HTR-8/SVneo (cell line): ENCODE measurements around the gene DRD1.
"Not testable (repeated sequence)": the region's sequence is repeated elsewhere in the genome, so short reads cannot be mapped to it uniquely, and the experiment has no call there.

Source experiments
- DNase-seq: peaks from one replicate; pipeline ENCODE4 v3.0.0; 2011; ENCODE audit warnings: low spot score, mixed read lengths; ENCODE audit not compliant: insufficient read length
- FAIRE-seq: peaks from 2 replicates; lab custom pipeline; 2011; peaks lifted over from hg19 to GRCh38; lab: Jason Lieb, UNC

Gene DRD1

DNA sequence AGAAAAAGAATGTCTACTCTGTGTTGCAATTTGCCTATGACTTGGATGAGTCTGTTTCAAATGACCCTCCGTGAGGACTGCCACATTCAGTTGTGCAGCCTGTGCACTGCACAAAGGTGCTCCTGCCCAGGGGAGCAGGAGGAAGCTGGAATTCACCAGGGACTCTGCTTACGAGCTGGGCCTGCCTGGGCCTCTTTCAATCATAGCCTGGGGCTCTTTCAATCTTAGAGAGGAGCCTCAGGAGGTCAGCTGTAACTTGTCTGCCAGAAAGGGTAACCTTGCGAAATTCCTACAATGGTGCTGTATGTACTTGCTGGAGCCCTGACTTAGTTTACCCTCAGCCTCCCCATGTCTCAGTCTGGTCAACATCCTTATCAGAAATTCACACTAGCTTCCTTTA is 25.9 kb upstream of the DRD1 start:
- FAIRE-seq (no peak), DNase-seq (no peak)

DNA sequence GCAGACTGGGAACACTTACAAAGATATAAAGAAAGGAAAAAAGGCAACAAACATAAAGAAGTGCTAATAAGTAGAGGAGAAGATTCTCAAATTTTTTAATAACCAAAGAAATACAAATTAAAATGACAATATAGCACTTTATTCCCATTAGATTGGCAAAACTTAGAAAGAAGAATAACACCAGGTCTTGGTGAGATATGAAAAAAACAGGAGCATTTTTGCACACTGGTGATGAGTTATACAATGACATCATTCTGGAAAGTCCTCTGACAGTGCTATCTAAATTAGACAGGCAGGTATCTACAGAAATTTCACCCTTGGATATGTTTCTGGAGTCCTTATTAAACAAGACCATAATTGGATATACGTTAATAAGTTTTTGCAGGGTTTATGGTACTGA is 24.9 kb upstream of the DRD1 start:
- FAIRE-seq (no peak), DNase-seq (no peak)

DNA sequence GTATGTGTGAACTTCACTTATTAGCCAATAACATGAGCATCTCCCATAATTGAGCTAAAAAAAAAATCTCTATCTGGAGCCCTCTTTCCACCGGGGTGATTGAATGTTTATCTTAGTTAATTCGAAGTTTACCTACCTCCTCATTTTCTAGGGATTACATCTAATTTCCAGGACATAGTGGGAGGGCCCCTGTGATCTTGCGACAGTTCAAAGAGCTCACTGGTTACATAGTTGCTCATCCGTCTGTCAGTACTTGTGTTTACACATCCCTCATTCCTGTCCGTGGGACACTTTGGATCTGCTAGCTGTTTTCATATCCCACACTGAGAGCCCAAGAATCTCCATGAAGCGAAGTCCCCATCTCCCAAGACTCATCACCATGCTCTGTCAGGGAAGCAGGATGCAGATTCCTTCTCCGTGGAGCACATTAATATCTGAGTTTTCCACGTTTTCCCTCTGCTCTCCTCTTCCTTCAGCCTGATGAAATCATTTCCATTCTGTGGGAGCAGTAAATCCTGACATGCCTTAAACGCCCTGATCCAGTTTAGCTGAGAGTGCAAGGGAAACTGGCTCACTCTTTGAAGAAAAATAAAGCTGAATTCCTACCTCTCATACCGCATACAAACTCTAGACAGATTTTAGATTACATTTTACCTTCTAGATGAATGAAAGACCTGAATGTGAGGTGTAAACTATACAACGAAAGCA is 24.2 kb upstream of the DRD1 start:
- no peak for FAIRE-seq
- no peak for DNase-seq

DNA sequence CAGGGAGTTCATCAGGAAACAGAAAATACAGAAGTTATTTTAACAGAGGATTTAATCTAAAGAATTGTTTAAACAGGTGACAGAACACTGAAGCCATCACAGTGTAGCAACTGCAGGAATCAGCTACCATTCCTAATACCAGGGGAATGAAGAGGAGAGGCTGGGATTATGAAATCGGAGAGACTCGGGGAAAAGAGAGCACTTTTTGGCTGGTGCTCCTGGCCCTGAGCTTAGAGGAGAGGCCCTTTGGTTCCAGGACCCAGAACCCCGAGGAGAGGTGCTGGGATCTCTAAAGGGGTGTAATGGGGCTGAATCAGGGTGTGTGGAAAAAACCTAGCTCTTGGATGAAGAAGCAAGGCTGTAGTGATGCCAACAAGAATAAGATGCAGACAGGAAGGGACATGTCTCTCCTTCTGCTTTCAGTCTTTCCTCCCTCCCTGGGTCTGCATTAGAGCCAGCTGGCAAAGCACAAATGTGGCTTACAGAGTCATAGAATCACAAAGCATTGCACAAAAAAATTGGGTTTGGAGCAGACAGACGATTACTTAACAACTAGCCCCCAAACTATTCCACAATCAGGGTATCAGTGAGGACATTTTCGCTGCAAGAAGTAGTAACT is 22.8 kb upstream of the DRD1 start:
- no peak for DNase-seq
- FAIRE-seq = no peak

DNA sequence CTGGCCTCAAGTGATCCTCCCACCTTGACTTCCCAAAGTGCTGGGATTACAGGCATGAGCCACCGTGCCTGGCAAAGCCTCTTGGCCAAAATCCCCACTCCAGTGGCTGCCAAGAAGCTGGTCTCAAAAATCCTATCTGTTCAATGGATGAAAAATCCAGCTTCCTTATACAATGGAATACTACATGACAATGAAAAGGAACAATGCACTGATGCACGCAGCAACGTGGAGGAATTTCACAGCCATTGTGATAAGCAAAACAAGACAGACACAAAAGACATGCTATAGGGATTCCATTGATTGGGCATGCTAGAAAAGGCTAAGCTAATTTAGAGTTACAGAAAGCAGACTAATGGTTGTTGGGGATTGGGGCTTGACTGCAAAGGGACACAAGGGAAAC is 21.3 kb upstream of the DRD1 start:
- FAIRE-seq = no peak
- DNase-seq = no peak

DNA sequence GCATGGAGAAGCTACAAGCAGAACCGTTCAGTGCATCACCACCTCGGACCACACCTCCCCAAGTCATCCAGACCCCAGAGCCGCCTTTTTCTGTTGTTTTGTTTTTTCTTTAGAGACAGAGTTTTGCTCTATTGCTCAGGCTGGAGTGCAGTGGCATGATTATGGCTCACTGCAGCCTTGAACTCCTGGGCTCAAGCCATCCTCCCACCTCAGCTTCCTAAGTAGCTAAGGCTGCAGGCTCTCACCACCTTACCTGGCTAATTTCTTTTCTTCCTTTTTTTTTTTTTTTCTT is 20.9 kb upstream of the DRD1 start:
- no peak for DNase-seq
- FAIRE-seq = no peak

DNA sequence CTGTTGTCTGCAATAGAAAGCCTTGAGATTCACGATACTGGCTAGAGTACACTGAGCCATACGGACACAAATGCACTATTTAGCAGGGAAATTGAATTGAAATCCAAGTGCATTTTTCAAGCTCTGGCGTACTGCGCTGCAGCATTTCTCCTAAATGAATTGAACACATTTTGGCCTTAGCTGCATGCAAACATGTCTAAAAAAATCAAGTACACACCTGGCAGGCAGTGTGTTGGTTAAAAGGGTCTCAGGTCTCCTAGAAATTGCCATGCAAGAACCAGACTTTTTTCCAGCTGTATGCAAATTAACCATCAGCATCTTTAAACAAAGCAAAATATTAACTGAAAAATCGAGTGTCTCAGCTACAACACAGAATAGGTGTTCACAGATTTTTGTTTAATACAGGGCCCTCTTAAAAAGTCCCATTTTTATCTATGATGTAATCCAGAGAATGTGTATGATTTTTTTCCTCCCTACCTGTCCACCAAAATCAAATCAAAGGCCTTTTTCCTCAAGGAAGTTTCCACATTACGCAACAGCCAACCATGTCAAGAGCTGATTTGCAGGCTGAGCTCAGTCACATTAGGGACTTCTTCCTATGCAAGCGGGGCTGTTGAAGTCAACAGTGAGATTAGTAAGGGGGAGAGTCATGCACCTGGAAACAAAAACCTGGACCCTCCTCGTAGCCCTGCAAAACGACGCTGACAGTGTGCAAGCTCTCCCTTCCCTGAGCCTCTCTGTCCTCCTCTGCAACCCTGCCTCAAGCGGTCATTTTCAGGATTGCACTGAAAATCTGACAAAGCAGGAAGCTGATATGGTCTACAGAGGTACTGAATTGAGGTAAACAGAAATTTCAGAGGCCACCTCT is 20.3 kb upstream of the DRD1 start:
- peak; percentile 42 for DNase-seq
- FAIRE-seq = no peak

DNA sequence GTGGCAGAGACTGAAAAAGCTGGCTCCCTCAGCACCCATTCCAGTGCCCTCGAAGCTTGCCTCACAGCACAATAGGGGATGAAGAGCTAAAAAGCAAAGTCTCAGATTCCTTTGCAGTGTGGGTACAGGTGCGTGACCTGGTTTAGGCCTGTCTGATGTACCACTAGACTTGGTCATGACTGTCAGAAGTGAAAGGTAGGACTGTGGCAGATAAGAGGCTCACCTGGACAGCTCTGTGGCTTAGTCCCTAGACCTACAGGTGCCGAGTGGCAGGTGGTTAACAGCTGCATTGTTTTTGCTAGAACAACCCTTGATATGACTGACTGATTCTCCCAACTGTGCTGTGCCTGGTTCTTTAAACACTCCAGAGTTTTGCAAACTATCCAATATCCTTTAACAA is 19.7 kb upstream of the DRD1 start:
- no peak for DNase-seq
- no peak for FAIRE-seq

DNA sequence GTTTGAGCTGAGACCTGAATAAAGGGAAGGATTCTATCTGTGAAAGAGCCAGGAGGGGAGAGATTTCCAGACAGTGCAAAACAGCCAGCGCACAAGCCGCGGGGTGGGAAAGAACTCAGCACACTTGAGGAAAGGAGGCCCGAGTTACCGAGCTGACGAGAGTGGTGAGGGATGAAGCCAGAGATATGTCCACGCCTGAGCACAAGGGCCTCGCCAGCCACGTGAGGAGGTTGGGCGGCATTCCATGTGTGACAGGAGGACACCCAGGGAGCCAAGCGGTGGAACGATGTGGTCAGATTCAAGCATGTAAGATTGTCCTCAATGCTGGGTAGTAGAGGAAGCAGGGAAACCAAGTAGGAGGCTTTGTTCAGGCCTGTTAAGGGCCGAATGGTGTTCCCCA is 17.4 kb upstream of the DRD1 start:
- FAIRE-seq (no peak), DNase-seq (no peak)

DNA sequence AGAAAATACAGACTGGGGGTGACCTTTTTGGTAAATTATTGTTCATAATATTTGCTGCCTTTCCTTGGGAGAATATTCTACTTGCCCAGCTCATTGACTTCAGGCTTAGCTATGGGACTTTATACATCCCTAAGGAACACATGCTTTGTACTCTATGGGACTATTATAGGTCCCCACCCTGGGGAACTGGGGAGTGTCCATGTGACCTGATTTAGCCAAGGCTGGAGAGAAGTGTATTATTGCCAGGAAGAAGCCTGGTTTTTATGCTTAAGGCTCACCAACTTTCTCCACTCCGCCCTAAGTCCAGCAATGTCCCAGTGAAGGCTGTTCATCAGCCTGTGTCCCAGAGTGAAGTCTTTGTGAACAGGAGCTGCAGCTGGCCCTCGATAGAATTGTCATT is 16.6 kb upstream of the DRD1 start:
- FAIRE-seq (no peak), DNase-seq (no peak)

DNA sequence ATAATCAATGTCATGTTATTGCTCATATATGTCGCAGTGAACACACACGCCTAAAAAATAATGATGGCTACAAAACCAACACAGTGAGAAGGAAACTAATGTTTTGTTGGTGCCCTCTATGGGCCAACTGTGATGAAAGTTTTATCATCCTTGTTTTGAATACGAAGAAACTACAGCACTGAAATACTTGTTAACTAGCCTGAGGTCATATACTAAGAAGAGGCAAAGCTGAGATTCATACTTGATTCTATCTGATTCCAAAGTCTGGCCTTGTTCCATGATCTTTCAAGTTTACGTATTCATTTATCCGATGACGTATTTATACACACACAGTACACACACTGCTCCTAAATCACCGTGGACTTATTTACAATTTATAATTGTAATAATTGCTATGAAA is 16.1 kb upstream of the DRD1 start:
- DNase-seq (no peak), FAIRE-seq (peak; percentile 26)

DNA sequence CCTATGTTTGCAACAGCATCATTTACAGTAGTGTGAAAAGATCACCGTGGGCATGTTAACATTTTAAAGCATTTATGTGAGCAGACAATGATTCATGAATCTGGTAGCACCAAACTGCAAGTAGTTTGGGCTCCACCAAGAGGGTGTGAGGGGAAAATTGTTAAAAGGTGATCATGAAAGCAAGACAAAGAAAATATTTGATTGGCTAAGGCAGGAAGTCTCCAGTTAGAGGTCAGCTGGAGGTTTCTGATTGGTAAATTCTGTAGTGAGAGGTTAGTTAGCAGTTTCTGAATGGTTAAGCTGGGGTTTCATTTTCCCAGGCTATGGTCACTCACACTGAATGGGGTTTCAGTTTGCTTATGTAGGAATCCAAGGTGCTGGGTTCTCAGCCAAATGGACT is 13.5 kb upstream of the DRD1 start:
- FAIRE-seq = no peak
- no peak for DNase-seq

DNA sequence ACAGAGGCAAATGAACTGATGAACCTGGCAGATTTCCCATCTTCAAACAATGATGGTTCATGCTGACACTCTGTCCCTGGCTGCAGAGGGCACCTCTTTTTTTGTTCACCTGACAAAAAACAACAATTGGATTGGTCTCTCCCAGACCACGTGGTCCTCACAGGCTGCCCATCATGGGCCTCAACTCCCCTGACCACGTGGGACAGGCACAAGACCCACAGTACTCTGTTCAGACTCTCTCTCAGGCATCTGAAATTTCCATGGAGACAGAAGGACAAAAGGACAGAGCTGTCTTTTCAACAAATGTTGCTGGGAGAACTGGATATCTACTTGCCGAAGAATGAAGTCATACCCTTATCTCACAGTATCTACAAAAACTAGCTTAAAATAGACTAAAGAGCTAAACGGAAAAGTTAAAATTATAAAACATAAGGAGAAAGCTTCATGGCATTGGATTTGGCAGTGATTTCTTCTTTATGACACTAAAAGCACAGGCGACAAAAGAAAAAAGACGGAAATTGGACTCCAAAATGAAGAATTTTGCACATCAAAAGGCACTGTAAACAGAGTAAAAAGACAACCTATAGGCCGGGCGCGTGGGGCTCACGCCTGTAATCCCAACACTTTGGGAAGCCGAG is 12.2 kb upstream of the DRD1 start:
- DNase-seq = no peak
- FAIRE-seq = no peak

DNA sequence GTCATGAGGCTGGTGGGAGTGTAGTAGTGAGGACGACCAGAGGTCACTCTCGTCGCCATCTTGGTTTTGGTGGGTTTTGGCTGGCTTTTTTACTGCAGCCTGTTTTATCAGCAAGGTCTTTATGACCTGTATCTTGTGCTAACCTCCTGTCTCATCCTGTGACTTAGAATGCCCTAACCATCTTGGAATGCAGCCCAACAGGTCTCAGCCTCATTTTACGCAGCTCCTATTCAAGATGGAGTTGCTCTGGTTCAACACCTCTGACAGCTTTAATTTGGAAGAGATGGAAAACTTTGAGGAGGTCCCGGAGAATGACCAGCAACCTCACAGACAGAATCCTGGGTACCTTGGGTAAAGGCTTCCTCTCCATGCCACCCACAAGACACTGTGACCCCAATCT is 10.4 kb upstream of the DRD1 start:
- not testable (repeated sequence) for FAIRE-seq, DNase-seq

DNA sequence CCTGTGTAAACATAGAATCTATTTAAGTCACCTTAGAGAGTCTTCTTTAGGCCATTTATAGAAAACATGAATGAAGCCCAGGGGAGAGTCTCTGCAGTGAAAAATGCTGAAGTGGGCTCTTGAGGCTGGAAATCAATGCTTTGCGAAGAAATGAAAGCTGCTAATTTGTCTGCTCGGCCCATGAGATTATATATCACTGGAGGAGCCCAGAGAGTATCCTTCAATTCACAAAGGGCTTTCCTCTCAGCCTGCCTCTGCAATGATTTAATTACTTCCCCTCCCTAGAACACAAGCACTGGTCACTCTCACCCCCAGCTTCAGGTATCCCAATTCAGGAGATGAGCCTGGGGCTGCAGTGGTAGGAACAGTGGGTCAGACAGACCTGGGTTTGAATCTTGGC is 8.2 kb upstream of the DRD1 start:
- DNase-seq (no peak), FAIRE-seq (no peak)

DNA sequence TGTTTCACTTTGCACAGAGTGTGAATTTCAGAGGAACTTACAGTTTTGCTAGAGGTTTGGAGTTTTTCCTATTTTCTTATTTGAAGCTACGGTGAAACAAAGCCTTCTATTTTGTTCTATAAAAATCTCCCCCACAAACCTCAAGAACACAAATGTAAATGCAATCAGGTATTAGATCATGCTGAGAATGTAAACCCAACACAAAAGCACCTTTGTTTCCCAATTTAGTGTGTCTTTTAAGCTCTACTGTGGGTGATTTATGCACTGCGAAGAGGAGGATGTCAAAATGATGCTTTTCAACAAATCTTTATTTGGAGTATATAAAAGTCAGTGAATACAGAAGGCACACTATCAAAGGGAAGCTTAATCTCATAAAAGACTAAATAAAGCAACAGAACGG is 4.3 kb upstream of the DRD1 start:
- DNase-seq (no peak), FAIRE-seq (no peak)

DNA sequence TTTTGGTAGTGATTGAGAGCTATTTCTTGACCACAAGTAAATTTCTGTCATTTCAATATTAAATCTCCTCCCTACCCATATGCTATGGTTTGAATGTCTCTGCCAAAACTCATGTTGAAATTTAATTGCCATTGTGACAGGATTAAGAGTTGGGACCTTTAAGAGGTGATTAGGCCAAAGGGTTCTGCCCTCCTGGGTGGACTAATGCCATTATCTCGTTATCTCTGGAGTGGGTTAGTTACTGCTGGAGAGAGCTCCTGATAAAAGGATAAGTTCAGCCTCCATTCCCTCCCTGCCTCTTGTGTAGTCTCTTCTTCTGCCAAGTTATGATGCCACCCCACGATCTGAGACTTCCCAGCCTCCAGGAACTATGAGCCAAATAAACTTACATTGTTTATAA is 3.6 kb upstream of the DRD1 start:
- FAIRE-seq (no peak), DNase-seq (no peak)

DNA sequence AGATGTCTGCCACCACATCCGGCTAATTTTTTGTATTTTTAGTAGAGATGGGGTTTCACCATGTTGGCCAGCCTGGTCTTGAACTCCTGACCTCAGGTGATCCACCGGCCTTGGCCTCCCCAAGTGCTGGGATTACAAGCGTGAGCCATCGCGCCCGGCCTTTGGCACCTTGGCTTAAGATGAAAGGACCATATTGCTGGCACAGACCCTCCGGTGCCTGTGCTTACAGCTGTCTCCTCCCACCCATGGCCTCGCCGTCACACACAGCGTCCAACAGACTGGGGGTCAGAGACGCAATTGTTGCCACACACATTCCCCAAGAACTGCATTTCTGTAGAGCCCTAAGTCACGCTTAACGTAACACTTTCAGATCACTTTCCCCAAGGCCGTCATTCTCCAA is 2.4 kb upstream of the DRD1 start:
- not testable (repeated sequence) for FAIRE-seq, DNase-seq

DNA sequence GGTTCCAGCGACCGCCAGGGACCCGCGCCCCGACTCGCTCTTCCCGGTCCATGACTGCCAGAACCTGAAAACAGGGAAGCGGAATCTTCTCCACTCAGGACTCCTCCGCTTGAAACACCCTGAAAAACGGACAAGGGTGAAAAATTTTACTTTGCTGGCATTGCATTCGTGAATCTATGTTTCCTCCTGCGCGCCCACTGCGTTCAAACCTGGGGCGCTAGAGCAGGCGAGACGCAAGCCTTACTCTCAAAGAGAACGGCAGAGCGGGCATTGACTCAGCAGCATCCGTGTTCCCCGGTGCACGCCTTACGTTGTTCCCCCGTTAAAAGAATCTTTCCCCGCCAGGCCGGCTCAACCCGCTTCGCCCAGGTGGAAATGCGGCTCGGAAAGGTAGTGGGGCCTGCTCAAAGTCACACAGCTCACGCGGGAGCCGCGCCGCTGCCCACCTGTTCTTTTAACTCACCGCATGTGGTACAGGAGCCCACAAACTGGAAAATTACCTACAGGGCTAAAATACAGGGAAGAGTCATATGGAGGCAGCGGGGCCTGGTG is 999 bp upstream of the DRD1 start:
- no peak for DNase-seq
- FAIRE-seq = no peak

DNA sequence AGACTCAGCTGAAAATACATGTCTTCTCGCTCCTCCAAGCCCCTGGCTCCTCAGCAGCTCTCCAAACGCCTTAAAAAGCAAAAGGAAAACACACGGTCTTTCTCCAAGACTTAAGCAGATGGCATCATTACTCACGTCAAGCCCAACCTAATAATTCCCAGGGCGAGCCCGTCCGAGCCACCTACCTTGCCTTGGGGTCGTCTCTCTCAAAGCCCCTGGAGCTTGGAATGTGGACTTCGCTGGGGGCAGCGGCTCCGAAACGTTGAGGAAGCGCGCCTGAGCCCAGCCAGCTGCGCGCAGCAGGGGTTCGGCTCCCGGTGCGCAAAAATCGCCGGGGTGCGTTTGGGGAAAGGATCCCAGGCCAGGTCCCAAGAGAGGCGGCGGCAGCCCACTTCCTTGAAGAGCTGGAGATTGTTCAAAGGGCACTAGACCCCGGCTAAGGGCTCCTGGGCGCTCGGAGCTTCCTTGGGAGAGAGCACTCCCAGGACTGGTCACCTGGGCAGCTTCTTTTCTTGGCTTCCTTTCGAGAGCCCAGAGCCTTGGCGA is 395 bp downstream of the DRD1 start:
- DNase-seq = no peak
- FAIRE-seq = no peak
